Activated CD8-positive, alpha-beta memory T cell treated with anti-CD3 and anti-CD28 coated beads, Interleukin-2, amount 50 U/mL, for 24 hours (primary cell): ENCODE measurements around the gene TEDC2.

ENCODE experiments used
- DNase-seq: peaks from one replicate; pipeline ENCODE4 v3.0.0-alpha.2; 2020; ENCODE audit errors: extremely low read depth

Gene TEDC2

GRCh38 chr16:2466667-2467527 lies 7.0 kb downstream of the TEDC2 start:
- no peak for DNase-seq

GRCh38 chr16:2467528-2468232 lies 7.8 kb downstream of the TEDC2 start:
- no peak for DNase-seq

- no peak for DNase-seq
Observed at GRCh38 chr16:2468233-2468724, 8.4 kb downstream of the TEDC2 start.

GRCh38 chr16:2468725-2469398 lies 9.0 kb downstream of the TEDC2 start:
- DNase-seq: no peak

DNA sequence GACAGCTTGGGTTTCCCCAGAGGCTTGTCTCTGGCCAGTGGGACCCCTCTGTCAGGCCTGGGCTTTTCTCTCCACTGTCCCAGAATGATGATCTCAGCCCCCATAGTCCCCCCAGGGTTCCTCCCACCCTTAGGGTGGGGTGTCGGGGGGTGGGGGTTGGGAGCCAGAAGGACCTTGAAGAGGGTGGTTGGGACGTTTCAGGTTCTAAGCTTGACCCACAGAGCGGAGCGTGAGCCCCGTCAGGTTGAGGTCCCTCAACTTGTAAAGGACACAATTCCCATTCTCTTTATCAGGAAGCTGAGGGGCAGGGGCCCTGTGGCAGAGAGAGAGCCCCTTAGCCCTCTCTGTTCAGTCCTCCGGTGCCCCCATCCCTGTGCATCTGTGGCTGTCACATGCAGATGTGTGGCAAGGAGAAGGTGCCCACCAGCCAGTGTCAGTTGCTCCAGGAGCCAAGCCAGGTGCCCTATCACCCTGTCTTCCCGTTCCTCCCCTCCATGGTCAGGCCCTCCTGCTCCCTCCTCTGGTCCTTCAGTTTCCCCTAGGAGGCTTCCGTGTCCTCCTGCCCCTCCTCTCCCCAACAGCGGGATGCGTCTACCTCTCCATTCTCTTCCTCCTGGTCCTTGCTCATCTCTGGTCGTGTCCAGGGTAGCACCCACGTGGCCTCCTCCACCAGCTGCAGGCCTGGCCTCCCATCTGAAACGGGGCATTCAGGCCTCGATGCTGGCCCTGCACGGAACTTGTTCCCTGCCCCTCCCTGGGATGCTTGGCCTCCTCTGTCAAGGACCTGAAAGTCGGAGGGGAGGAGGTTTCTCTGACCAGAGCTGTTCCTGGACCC lies 9.7 kb downstream of the TEDC2 start:
- DNase-seq: no peak

DNA sequence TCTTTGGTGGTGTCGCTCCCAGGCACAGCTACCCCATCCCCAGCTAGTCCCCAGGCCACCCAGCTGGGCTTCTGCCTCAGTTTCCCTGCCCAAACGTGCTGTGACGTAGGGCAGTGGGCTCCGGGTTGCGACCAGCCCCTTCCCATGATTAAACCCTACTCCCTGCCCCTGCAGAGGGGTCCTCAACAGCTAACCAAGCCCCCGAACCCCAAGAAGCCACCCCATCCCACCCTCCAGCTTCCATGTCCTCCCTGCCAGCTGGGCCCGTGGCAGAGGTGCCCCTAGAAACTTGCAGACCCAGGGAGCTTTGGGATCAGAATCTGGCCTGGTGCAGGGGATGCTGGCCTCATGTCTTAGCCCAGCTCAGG lies 10.3 kb downstream of the TEDC2 start:
- no peak for DNase-seq

DNA sequence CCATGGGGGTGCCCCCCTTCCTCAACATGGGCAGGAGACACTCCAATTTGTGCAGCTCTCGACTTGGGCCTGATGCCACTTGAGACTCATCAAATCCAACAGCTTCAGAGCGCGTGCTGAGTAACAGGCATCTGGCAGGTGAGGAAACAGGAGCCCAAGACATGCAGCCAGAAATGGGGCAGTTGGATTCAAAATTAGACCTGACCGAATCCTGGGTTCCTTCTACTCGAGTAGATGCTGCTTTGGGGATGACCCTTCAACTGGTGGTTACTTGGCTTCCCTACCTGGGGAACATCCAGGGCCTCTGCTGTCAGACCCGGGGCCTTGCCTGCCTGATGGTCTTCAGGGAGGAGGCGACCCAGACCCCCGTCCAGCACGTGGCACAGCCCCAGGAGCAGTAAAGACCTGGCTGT lies 10.7 kb downstream of the TEDC2 start:
- no peak for DNase-seq

GRCh38 chr16:2471016-2471652 lies 11.2 kb downstream of the TEDC2 start, which contains the start of gene NTN3:
Gene NTN3 (plus strand): TSS chr16:2471297. CDS start chr16:2471702, 405 bp downstream.
- no peak for DNase-seq

- DNase-seq: no peak
Observed at GRCh38 chr16:2471653-2472487, 12.0 kb downstream of the TEDC2 start.

GRCh38 chr16:2472488-2472864 lies 12.6 kb downstream of the TEDC2 start:
- DNase-seq: no peak

- DNase-seq: no peak
Observed at GRCh38 chr16:2472885-2473445, 13.1 kb downstream of the TEDC2 start.

DNA sequence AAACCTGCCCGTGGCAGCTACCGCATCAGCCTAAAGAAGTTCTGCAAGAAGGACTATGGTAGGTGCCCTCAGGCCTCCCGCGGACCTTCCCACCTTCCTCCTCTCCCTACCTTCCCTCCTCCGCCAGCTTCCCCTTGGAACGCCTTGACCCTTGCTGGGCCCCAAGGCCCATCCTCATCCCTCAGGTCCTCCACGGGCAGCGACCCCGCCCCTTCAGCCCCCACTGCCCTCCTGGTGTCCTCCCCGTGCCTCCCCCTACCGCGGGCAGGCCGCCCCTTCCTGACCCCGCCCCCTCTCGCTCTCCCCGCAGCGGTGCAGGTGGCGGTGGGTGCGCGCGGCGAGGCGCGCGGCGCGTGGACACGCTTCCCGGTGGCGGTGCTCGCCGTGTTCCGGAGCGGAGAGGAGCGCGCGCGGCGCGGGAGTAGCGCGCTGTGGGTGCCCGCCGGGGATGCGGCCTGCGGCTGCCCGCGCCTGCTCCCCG lies 13.6 kb downstream of the TEDC2 start:
- no peak for DNase-seq

DNA sequence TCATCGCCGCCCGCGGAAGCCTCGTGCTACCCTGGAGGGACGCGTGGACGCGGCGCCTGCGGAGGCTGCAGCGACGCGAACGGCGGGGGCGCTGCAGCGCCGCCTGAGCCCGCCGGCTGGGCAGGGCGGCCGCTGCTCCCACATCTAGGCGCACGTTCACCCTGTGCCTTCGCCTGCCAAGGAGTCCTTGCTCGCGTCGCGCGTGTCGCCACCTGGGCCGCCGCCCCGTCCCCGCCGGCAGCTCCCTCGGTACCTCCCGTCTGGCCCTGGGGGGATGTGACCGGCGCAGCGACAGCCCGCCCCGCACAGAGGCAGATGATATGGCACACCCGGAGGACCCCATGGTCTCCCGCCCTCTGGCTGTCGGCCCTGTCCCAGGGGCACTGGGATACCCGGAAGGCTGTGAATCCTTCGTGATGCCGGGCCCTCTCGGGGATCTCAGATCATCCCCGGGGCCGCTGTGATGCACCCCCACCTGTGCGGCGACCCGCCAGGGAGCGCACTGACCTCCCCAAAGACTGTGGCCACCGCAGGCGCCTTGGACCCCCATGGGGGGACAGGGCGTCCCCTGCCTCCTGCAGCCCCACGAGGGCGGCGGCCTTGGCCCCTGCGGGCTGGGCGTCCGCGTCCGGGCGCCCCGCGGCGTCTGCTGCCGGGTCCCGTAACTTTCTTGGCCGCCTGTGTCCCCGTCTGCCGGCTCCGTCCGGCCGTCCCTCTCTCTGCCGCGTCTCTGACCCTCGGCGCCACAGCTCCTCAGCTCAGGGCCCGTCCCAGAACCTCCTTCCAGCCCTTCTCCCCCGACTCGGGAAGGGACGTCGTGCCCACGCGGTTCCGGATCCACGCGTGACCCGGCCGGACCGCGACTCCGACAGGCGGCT lies 14.3 kb downstream of the TEDC2 start:
- no peak for DNase-seq

GRCh38 chr16:2474877-2475412 lies 15.0 kb downstream of the TEDC2 start, which contains the start of gene TBC1D24:
Gene TBC1D24 (plus strand): TSS chr16:2475127. CDS start chr16:2496149, 21,022 bp downstream.
- peak; percentile 48 for DNase-seq

DNA sequence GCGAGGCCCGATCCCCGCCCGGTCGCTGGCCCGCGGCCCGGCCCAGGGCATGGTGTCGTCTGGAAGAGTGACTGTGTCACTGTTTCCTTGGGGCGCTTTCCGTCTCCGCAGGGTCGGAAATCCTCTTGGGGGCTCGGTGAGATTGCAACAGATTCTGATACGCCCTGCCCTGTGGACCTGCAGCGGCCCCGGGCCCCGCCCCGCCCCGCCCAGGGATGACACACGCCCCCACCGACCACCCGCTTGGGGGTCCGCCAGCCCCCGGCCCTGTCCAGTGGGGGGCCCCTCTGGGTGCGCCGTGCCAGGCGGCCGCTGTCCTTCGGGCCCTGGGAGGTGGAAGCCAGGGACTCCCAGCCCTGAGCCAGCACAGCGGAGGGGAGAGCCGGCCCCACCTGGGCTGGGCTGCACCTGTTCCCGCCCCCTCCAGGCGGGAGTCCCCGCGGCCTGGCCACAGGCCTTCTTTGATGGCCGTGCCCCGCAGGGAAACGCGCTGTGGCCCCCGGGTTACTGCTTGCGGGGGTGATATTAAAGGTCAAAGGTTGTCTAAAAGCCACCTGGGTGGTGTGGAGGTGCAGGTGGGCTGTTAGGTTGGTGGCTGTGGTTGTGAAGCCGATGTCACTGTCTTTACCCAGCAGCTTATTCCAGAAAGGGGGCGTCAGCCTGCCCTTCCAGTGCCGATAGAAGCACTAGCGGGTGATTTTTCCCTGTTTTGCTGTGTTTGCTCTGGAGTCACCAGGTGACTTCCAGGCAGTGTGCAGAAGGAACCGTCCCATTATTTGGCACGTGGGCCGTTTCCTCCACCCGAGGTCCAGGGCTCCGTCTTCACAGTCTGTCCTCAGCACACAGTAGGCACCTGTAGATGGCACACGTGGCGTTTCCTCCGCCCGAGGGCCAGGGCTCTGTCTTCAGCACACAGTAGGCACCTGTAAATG lies 15.8 kb downstream of the TEDC2 start:
- peak; percentile 21 for DNase-seq

GRCh38 chr16:2476345-2476720 lies 16.4 kb downstream of the TEDC2 start:
- DNase-seq: no peak

DNA sequence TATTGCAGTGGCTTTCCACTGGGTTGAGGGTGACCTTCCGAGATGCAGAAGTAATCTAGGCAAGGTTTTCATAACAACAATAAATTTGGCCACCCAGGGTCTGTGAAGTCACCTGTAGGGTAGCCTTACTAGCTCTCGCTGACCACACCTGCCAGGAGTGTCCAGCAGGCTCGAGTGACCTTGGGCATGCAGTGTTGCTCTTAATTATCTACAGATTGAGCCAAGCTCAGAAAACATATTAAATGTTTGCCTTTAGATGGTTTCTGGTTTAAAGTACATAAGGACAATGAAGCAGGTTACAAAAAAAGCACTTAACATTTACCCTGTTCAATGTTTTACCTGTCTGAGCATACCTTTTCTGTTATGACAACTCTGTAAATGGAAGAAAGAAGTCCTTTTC lies 16.8 kb downstream of the TEDC2 start:
- no peak for DNase-seq
